HEK293 (cell line): ENCODE data around the gene AGMAT.

Experiments used
- AEBP2 ChIP-seq: fragments of 450-650 bp; formaldehyde crosslinking; IDR thresholded peaks from 2 replicates; pipeline ENCODE4 v1.5.1; 2016; ENCODE audit warnings: missing biosample characterization, missing genetic modification characterization, borderline replicate concordance
- EGR2 ChIP-seq: fragments of 450-650 bp; formaldehyde crosslinking; IDR thresholded peaks from 2 replicates; pipeline ENCODE4 v1.5.1; 2016; ENCODE audit warnings: low read depth, missing biosample characterization, missing genetic modification characterization
- HOXD13 ChIP-seq: sonication (generic); formaldehyde crosslinking; IDR thresholded peaks from 2 replicates; pipeline ENCODE4 v1.8.0; 2022; ENCODE audit warnings: missing genetic modification reagents, borderline replicate concordance
- INSM2 ChIP-seq: fragments of 450-650 bp; formaldehyde crosslinking; IDR thresholded peaks from 2 replicates; pipeline ENCODE4 v1.5.1; 2016; ENCODE audit warnings: missing biosample characterization, missing genetic modification characterization
- KLF17 ChIP-seq: fragments of 450-650 bp; formaldehyde crosslinking; IDR thresholded peaks from 2 replicates; pipeline ENCODE4 v1.5.1; 2016; ENCODE audit warnings: missing biosample characterization, missing genetic modification characterization
- KLF8 ChIP-seq: fragments of 450-650 bp; formaldehyde crosslinking; IDR thresholded peaks from 2 replicates; pipeline ENCODE4 v1.5.1; 2016; ENCODE audit warnings: missing biosample characterization, missing genetic modification characterization
- PRDM4 ChIP-seq: fragments of 450-650 bp; formaldehyde crosslinking; IDR thresholded peaks from 2 replicates; pipeline ENCODE4 v1.5.1; 2017; ENCODE audit warnings: missing biosample characterization, missing genetic modification characterization
- SP7 ChIP-seq: fragments of 450-650 bp; formaldehyde crosslinking; IDR thresholded peaks from 2 replicates; pipeline ENCODE4 v1.5.1; 2016; ENCODE audit warnings: missing biosample characterization, missing genetic modification characterization
- WT1 ChIP-seq: fragments of 450-650 bp; formaldehyde crosslinking; IDR thresholded peaks from 2 replicates; pipeline ENCODE4 v1.5.1; 2016; ENCODE audit warnings: missing biosample characterization, missing genetic modification characterization
- ZBTB17 ChIP-seq: fragments of 450-650 bp; formaldehyde crosslinking; IDR thresholded peaks from 2 replicates; pipeline ENCODE4 v1.5.1; 2016; ENCODE audit warnings: missing biosample characterization, missing genetic modification characterization
- ZEB2 ChIP-seq: fragments of 450-650 bp; formaldehyde crosslinking; IDR thresholded peaks from 2 replicates; pipeline ENCODE4 v1.5.1; 2016; ENCODE audit warnings: missing biosample characterization, missing genetic modification characterization
- ZFP37 ChIP-seq: fragments of 450-650 bp; formaldehyde crosslinking; IDR thresholded peaks from 2 replicates; pipeline ENCODE4 v1.5.1; 2016; ENCODE audit warnings: missing biosample characterization, missing genetic modification characterization
- ZNF266 ChIP-seq: fragments of 450-650 bp; formaldehyde crosslinking; IDR thresholded peaks from 2 replicates; pipeline ENCODE4 v1.5.1; 2016; ENCODE audit warnings: missing biosample characterization, missing genetic modification characterization, low read depth
- ZNF280D ChIP-seq: fragments of 450-650 bp; formaldehyde crosslinking; IDR thresholded peaks from 2 replicates; pipeline ENCODE4 v1.5.1; 2016; ENCODE audit warnings: missing biosample characterization, missing genetic modification characterization
- ZNF423 ChIP-seq: fragments of 450-650 bp; formaldehyde crosslinking; IDR thresholded peaks from 2 replicates; pipeline ENCODE4 v1.5.1; 2016; ENCODE audit warnings: missing biosample characterization, missing genetic modification characterization
- ZNF518A ChIP-seq: fragments of 450-650 bp; formaldehyde crosslinking; conservative IDR thresholded peaks from 2 replicates; pipeline ENCODE4 v1.5.1; 2016; ENCODE audit warnings: low read depth, missing biosample characterization, missing genetic modification characterization
- ZNF623 ChIP-seq: fragments of 450-650 bp; formaldehyde crosslinking; IDR thresholded peaks from 2 replicates; pipeline ENCODE4 v1.5.1; 2016; ENCODE audit warnings: missing biosample characterization, missing genetic modification characterization
- TF ChIP-seq, protein P1 (sequence below): fragments of 450-650 bp; formaldehyde crosslinking; optimal IDR thresholded peaks from 2 replicates; pipeline ENCODE3; 2016; ENCODE audit warnings: missing biosample characterization, mild to moderate bottlenecking, missing genetic modification characterization

The AGMAT gene

GRCh38 chr1:15524283-15525049, 60.4 kb downstream of the AGMAT start (continued):
- TF ChIP-seq PRDM4 = no peak
- 0 out of 2 replicates have a peak, but pooled peaks have one; percentile 16 for TF ChIP-seq ZNF423
- peak; percentile 98 for TF ChIP-seq KLF8
- TF ChIP-seq ZNF266 (tag by site-specific recombination) = no peak
- no peak for TF ChIP-seq ZBTB17 (tag by site-specific recombination)
- TF ChIP-seq ZNF280D (tag by site-specific recombination) = no peak
- peak; percentile 93; the same call in 1 of the 2 replicates for TF ChIP-seq KLF17
- no peak for TF ChIP-seq ZFP37
- TF ChIP-seq INSM2 (tag by site-specific recombination) = 0 out of 2 replicates have a peak, but pooled peaks have one; percentile 58
- no peak for TF ChIP-seq ZNF518A
- peak; percentile 92 for TF ChIP-seq EGR2
- TF ChIP-seq ZNF623 (tag by site-specific recombination) = no peak
- peak; percentile 35; the same call in 1 of the 2 replicates for TF ChIP-seq SP7
- TF ChIP-seq WT1 (tag by site-specific recombination) = 0 out of 2 replicates have a peak, but pooled peaks have one; percentile 25
- no peak for TF ChIP-seq AEBP2
- TF ChIP-seq HOXD13 = no peak
- TF ChIP-seq, protein P1, sequence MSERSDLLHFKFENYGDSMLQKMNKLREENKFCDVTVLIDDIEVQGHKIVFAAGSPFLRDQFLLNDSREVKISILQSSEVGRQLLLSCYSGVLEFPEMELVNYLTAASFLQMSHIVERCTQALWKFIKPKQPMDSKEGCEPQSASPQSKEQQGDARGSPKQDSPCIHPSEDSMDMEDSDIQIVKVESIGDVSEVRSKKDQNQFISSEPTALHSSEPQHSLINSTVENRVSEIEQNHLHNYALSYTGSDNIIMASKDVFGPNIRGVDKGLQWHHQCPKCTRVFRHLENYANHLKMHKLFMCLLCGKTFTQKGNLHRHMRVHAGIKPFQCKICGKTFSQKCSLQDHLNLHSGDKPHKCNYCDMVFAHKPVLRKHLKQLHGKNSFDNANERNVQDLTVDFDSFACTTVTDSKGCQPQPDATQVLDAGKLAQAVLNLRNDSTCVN (tag by site-specific recombination) = peak; percentile 38
- TF ChIP-seq ZEB2 (tag by site-specific recombination) = peak; percentile 28
